HG02981 (cell line): ENCODE data around the gene PDE1A.
"Not testable (repeated sequence)": the region's sequence is repeated elsewhere in the genome, so short reads cannot be mapped to it uniquely, and the experiment has no call there.

Source experiments
- ATAC-seq: cut with Tn5 transposase; IDR thresholded peaks from one replicate; pipeline ENCODE4 v1.9.1; 2021; ENCODE audit warnings: mild to moderate bottlenecking, moderate library complexity; ENCODE audit not compliant: unreplicated experiment

Gene PDE1A

GRCh38 chr2:182412858-182413257 is 14.0 kb downstream of the PDE1A start:
- ATAC-seq: no peak

GRCh38 chr2:182410120-182410519 is 16.7 kb downstream of the PDE1A start:
- ATAC-seq: no peak

- no peak for ATAC-seq
Observed at GRCh38 chr2:182406221-182406620, 20.6 kb downstream of the PDE1A start.

- ATAC-seq: no peak
Observed at GRCh38 chr2:182404975-182405561, 21.8 kb downstream of the PDE1A start.

GRCh38 chr2:182404092-182404491 is 22.7 kb downstream of the PDE1A start:
- no peak for ATAC-seq

GRCh38 chr2:182393270-182393760 is 33.5 kb downstream of the PDE1A start:
- ATAC-seq: no peak

- ATAC-seq: no peak
Observed at GRCh38 chr2:182391443-182391842, 35.4 kb downstream of the PDE1A start.

- ATAC-seq: not testable (repeated sequence)
Observed at GRCh38 chr2:182386267-182386880, 40.5 kb downstream of the PDE1A start.

- no peak for ATAC-seq
Observed at GRCh38 chr2:182384860-182385259, 42.0 kb downstream of the PDE1A start.

- ATAC-seq: no peak
Observed at GRCh38 chr2:182381225-182381624, 45.6 kb downstream of the PDE1A start.

- ATAC-seq: no peak
Observed at GRCh38 chr2:182379241-182379640, 47.6 kb downstream of the PDE1A start.

- ATAC-seq: no peak
Observed at GRCh38 chr2:182378759-182379158, 48.1 kb downstream of the PDE1A start.

- no peak for ATAC-seq
Observed at GRCh38 chr2:182377467-182377866, 49.4 kb downstream of the PDE1A start.

- ATAC-seq: no peak
Observed at GRCh38 chr2:182375862-182376261, 51.0 kb downstream of the PDE1A start.

- no peak for ATAC-seq
Observed at GRCh38 chr2:182372661-182373060, 54.2 kb downstream of the PDE1A start.

- no peak for ATAC-seq
Observed at GRCh38 chr2:182368996-182369395, 57.8 kb downstream of the PDE1A start.

GRCh38 chr2:182368446-182368845 is 58.4 kb downstream of the PDE1A start:
- no peak for ATAC-seq

GRCh38 chr2:182367401-182367800 is 59.4 kb downstream of the PDE1A start:
- ATAC-seq: no peak

- no peak for ATAC-seq
Observed at GRCh38 chr2:182366628-182367027, 60.2 kb downstream of the PDE1A start.

- ATAC-seq: no peak
Observed at GRCh38 chr2:182365855-182366254, 61.0 kb downstream of the PDE1A start.

GRCh38 chr2:182361477-182361876 is 65.4 kb downstream of the PDE1A start:
- ATAC-seq: no peak

GRCh38 chr2:182360663-182361260 is 66.1 kb downstream of the PDE1A start:
- no peak for ATAC-seq
